ENCODE data around the gene SLC25A47. TPM values are rescaled to one million over a fixed set of nuclear protein-coding genes. Genes with fewer than 3 reads are reported as not detected.

The SLC25A47 gene
- total RNA-seq, 1 experiment from 2014 or later, result 0.13 TPM

GRCh38 chr14:100375266-100375962 is 52.3 kb downstream of the SLC25A47 start:
- Histone ChIP-seq H3K14ac (ENCODE audit: insufficient read depth, low read length) (peak overlapping the region; percentile 81), H3K9ac (ENCODE audit: extremely low read depth, insufficient read length, low read length) (peak overlapping the region; percentile 96), H3K23ac (ENCODE audit: insufficient read length, low read depth, low read length) (no peak overlapping the region), H2AFZ (ENCODE audit: low read length) (no peak overlapping the region), H2AK5ac (ENCODE audit: insufficient read length, low read length) (no peak overlapping the region), H4K20me1 (ENCODE audit: control insufficient read depth, insufficient read depth, insufficient read length) (no peaks in the 10 kb centered on the region), H2BK5ac (ENCODE audit: insufficient read length, low read length) (peak overlapping the region; percentile 71), H3K4me2 (ENCODE audit: insufficient read depth, insufficient read length, low read length) (peak overlapping the region; percentile 77), H3K18ac (ENCODE audit: insufficient read length, low read depth, low read length) (peak overlapping the region; percentile 81), H3K23me2 (ENCODE audit: insufficient read length, low read depth, low read length, poor library complexity, severe bottlenecking) (peaks cover 16% of the 10 kb centered on the region), H2BK120ac (ENCODE audit: low read depth, low read length, poor library complexity, severe bottlenecking) (no peak overlapping the region), H3K4ac (ENCODE audit: low read depth, low read length) (no peak overlapping the region; the same call in 1 of the 2 replicates), H4K5ac (ENCODE audit: insufficient read length, low read depth, low read length) (peak overlapping the region; percentile 46), H3K9me3 (ENCODE audit: control insufficient read depth, low read depth, low read length) (no peaks in the 10 kb centered on the region), H3K56ac (ENCODE audit: insufficient read length, low read depth, low read length) (no peak overlapping the region), H4K91ac (ENCODE audit: insufficient read length, low read depth, low read length) (no peak overlapping the region), H2BK20ac (ENCODE audit: low read depth, low read length, poor library complexity, severe bottlenecking) (no peak overlapping the region), H3K27me3 (ENCODE audit: insufficient read depth, low read length) (no peaks in the 10 kb centered on the region), H3K27ac (ENCODE audit: insufficient read length, low read depth, low read length) (peak overlapping the region; percentile 81), H2BK12ac (ENCODE audit: insufficient read length, low read depth, low read length) (no peak overlapping the region), H3K4me1 (ENCODE audit: insufficient read depth, low read length) (peaks cover 7% of the 10 kb centered on the region; the same call in 1 of the 2 replicates), H3T11ph (ENCODE audit: low read length) (peak overlapping the region; percentile 75), H3K79me1 (ENCODE audit: insufficient read depth, low read depth, low read length, poor library complexity, severe bottlenecking) (no peaks in the 10 kb centered on the region), H4K8ac (replicated peaks; ENCODE audit: insufficient read length, low read depth, low read length) (no peak overlapping the region), H3K79me2 (ENCODE audit: insufficient read depth, low read length) (no peaks in the 10 kb centered on the region), H2BK15ac (ENCODE audit: low read depth, low read length) (no peak overlapping the region)
- peaks cover 46 to 49% of the 10 kb centered on the region in 2 experiments for H3K4me1 Mint-ChIP-seq
- H3K4me3 Mint-ChIP-seq, result peak overlapping the region; percentile 92 to 94
- no CpG with 5 or more reads among the region's 17 CpGs for WGBS (ENCODE audit: extremely low coverage, insufficient read length, low lambda C conversion rate)
- TF ChIP-seq CTCF (conservative IDR thresholded peaks at IDR 0.05), result no peak
- H3K27me3 Mint-ChIP-seq (ENCODE audit: low read depth), result no peaks in the 10 kb centered on the region
- H3K27ac Mint-ChIP-seq, result peak overlapping the region; percentile 96 to 99 (median 98)
- DNase-seq, result peak; percentile 56
- H3K36me3 Mint-ChIP-seq (ENCODE audit: insufficient read depth in 1 of 3, low read depth in 3 of 3), result peaks cover 6 to 11% (median 9%) of the 10 kb centered on the region in 3 experiments; a peak in 6 of 7 replicates
- peaks cover 0 to 2% of the 10 kb centered on the region in 2 experiments; a peak in 2 of 5 replicates for H3K9me3 Mint-ChIP-seq
